Astrocyte (in vitro differentiated cells and primary cell): ENCODE measurements around the gene NAB2. TPM values are rescaled to one million over a fixed set of nuclear protein-coding genes. Genes with fewer than 3 reads are reported as not detected.

Experiments
- DNase-seq: peaks from one replicate; pipeline ENCODE4 v3.0.0-alpha.2; 2010; ENCODE audit warnings: low read depth
- FAIRE-seq: peaks from 2 replicates; lab custom pipeline; 2011; peaks lifted over from hg19 to GRCh38; lab: Jason Lieb, UNC
- H2AFZ ChIP-seq: 2 replicates; pipeline ENCODE4 v1.6.0; 2012; ENCODE audit warnings: low read depth, low read length, inconsistent platforms
- H3K27ac ChIP-seq: 2 replicates; pipeline ENCODE4 v1.5.1; 2011; ENCODE audit warnings: low read depth, low read length, inconsistent platforms
- H3K27me3 ChIP-seq: 2 replicates; pipeline ENCODE4 v1.6.0; 2011; ENCODE audit warnings: low read length, inconsistent platforms; ENCODE audit not compliant: insufficient read depth
- H3K36me3 ChIP-seq: 2 replicates; pipeline ENCODE4 v1.5.1; 2011; ENCODE audit warnings: low read length, inconsistent platforms; ENCODE audit not compliant: insufficient read depth
- H3K4me1 ChIP-seq: 2 replicates; pipeline ENCODE4 v1.5.1; 2011; ENCODE audit warnings: low read length, inconsistent platforms; ENCODE audit not compliant: insufficient read depth
- H3K4me2 ChIP-seq: 2 replicates; pipeline ENCODE4 v1.6.0; 2012; ENCODE audit warnings: low read length, inconsistent platforms
- H3K4me3 ChIP-seq: 2 replicates; pipeline ENCODE4 v1.5.1; 2011; ENCODE audit warnings: low read depth, mild to moderate bottlenecking, low read length, inconsistent platforms; ENCODE audit not compliant: insufficient read depth
- H3K79me2 ChIP-seq: 2 replicates; pipeline ENCODE4 v1.6.0; 2012; ENCODE audit warnings: mild to moderate bottlenecking, low read length, inconsistent platforms; ENCODE audit not compliant: insufficient read depth
- H3K9ac ChIP-seq: 2 replicates; pipeline ENCODE4 v1.6.0; 2012; ENCODE audit warnings: mild to moderate bottlenecking, low read length, inconsistent platforms
- H3K9me3 ChIP-seq: 2 replicates; pipeline ENCODE4 v1.5.1; 2012; ENCODE audit warnings: low read depth, mild to moderate bottlenecking, low read length, inconsistent platforms; ENCODE audit not compliant: insufficient read depth
- H4K20me1 ChIP-seq: 2 replicates; pipeline ENCODE4 v1.6.0; 2012; ENCODE audit warnings: low read length, inconsistent platforms; ENCODE audit not compliant: insufficient read depth
- H3K27ac Mint-ChIP-seq: one replicate; pipeline ENCODE4 v1.8.0; 2021; ENCODE audit warnings: mild to moderate bottlenecking, mixed read lengths; ENCODE audit not compliant: unreplicated experiment
- H3K27me3 Mint-ChIP-seq: one replicate; pipeline ENCODE4 v1.8.0; 2021; ENCODE audit warnings: low read depth, mixed read lengths; ENCODE audit not compliant: unreplicated experiment
- H3K36me3 Mint-ChIP-seq: one replicate; pipeline ENCODE4 v1.8.0; 2021; ENCODE audit warnings: low read depth, mixed read lengths; ENCODE audit not compliant: unreplicated experiment
- H3K4me1 Mint-ChIP-seq: one replicate; pipeline ENCODE4 v1.8.0; 2021; ENCODE audit warnings: low read depth, mixed read lengths; ENCODE audit not compliant: unreplicated experiment
- H3K4me3 Mint-ChIP-seq: one replicate; pipeline ENCODE4 v1.8.0; 2021; ENCODE audit warnings: mild to moderate bottlenecking, moderate library complexity, mixed read lengths; ENCODE audit not compliant: unreplicated experiment
- H3K9me3 Mint-ChIP-seq: one replicate; pipeline ENCODE4 v1.8.0; 2021; ENCODE audit warnings: mild to moderate bottlenecking, mixed read lengths; ENCODE audit not compliant: unreplicated experiment
- EZH2 ChIP-seq: IDR thresholded peaks from 2 replicates; pipeline ENCODE4 v1.6.1; 2012; ENCODE audit warnings: mild to moderate bottlenecking, low read length, inconsistent platforms; ENCODE audit not compliant: insufficient read depth
- total RNA-seq: library from RNA; stranded (reverse); gene quantifications from 2 replicates; pipeline ENCODE4 v1.2.1, GENCODE V29; 2021
- TF ChIP-seq, protein P1 (sequence below): IDR thresholded peaks from 2 replicates; pipeline ENCODE4 v1.5.1; 2011; ENCODE audit warnings: low read depth, mild to moderate bottlenecking, inconsistent platforms, low read length, moderate library complexity; ENCODE audit not compliant: insufficient read depth

Gene NAB2
- total RNA-seq, 1 donor from 2014 or later, result 36.6 TPM

DNA sequence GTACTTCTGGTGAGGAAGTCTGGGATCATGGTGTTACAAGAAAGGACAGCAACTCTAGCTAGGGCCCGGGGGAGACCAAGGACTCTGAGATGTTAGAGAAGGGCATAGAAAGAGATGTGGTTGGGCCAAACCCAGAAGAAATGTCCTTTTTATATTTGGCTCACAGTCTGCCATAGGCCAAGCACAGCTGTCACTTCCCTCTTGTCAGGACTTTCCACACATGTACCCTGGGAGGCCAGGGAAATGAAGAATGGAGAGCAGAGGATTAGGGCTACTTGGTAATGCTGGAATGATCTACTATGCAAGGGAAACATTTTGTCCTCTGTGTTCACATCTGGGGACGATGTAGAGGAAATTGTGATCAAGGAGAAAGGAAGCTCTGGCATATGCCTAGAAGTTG lies 48.2 kb upstream of the NAB2 start:
- Mint-ChIP-seq H3K9me3 (peaks cover 1% of the 10 kb centered on the region), H3K36me3 (no peaks in the 10 kb centered on the region), H3K27me3 (peaks cover 66% of the 10 kb centered on the region), H3K4me1 (no peaks in the 10 kb centered on the region), H3K27ac (no peak overlapping the region), H3K4me3 (no peak overlapping the region)
- Histone ChIP-seq H3K4me2 (no peak overlapping the region), H3K4me1 (no peaks in the 10 kb centered on the region), H3K79me2 (no peaks in the 10 kb centered on the region), H3K4me3 (no peak overlapping the region), H3K27ac (no peak overlapping the region), H4K20me1 (no peaks in the 10 kb centered on the region), H2AFZ (no peak overlapping the region), H3K9me3 (no peaks in the 10 kb centered on the region), H3K27me3 (peaks cover 30% of the 10 kb centered on the region), H3K9ac (no peak overlapping the region), H3K36me3 (no peaks in the 10 kb centered on the region)
- TF ChIP-seq EZH2, result no peak
- TF ChIP-seq, protein P1, sequence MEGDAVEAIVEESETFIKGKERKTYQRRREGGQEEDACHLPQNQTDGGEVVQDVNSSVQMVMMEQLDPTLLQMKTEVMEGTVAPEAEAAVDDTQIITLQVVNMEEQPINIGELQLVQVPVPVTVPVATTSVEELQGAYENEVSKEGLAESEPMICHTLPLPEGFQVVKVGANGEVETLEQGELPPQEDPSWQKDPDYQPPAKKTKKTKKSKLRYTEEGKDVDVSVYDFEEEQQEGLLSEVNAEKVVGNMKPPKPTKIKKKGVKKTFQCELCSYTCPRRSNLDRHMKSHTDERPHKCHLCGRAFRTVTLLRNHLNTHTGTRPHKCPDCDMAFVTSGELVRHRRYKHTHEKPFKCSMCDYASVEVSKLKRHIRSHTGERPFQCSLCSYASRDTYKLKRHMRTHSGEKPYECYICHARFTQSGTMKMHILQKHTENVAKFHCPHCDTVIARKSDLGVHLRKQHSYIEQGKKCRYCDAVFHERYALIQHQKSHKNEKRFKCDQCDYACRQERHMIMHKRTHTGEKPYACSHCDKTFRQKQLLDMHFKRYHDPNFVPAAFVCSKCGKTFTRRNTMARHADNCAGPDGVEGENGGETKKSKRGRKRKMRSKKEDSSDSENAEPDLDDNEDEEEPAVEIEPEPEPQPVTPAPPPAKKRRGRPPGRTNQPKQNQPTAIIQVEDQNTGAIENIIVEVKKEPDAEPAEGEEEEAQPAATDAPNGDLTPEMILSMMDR, result no peak
- no peak for FAIRE-seq
- no peak for DNase-seq

DNA sequence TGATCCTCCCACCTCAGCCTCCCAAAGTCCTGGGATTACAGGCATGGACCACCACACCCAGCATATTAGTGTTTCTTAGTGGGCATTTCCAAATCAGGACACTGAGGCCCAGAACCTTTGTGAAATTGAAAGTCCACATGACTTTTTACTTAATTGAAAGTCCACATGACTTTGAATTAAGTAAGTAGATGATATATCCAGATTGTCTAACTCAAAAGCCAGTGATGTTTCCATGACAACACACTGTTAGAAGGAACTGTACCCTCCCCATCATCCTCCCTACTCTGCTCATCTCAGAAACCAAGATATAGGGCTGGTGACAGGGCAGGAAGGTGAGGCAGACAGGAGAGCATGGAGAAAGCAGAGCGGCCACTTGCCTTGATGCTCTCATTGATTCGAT lies 46.2 kb upstream of the NAB2 start:
- no peaks in the 10 kb centered on the region for H3K4me1 ChIP-seq
- no peak overlapping the region for H3K4me3 Mint-ChIP-seq
- H2AFZ ChIP-seq, result no peak overlapping the region
- TF ChIP-seq, protein P1, result no peak
- no peak for TF ChIP-seq EZH2
- H3K27ac Mint-ChIP-seq, result no peak overlapping the region
- peaks cover 3% of the 10 kb centered on the region for H3K9me3 Mint-ChIP-seq
- peaks cover 59% of the 10 kb centered on the region for H3K27me3 Mint-ChIP-seq
- no peak overlapping the region for H3K4me3 ChIP-seq
- H3K9me3 ChIP-seq, result no peaks in the 10 kb centered on the region
- no peaks in the 10 kb centered on the region for H3K4me1 Mint-ChIP-seq
- H3K79me2 ChIP-seq, result no peaks in the 10 kb centered on the region
- H4K20me1 ChIP-seq, result no peaks in the 10 kb centered on the region
- FAIRE-seq (no peak), DNase-seq (no peak)
- H3K9ac ChIP-seq, result no peak overlapping the region
- H3K36me3 Mint-ChIP-seq, result no peaks in the 10 kb centered on the region
- no peaks in the 10 kb centered on the region for H3K36me3 ChIP-seq
- no peak overlapping the region for H3K4me2 ChIP-seq
- H3K27me3 ChIP-seq, result peaks cover 36% of the 10 kb centered on the region
- no peak overlapping the region for H3K27ac ChIP-seq

DNA sequence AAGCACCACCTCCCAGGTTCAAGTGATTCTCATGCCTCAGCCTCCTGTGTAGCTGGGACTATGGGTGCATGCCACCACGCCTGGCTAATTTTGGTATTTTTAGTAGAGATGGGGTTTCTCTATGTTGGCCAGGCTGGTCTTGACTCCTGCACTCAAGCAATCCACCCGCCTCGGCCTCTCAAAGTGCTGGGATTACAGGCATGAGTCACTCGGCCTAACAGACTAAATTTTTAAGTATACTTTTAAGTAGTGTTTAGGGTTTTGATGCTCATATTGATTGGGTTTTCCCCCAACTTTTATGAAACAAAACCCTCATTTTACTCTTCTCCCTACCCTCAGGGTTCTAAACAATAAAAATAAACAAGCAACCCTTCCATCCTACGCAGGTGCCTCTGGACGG lies 44.4 kb upstream of the NAB2 start:
- H3K27ac Mint-ChIP-seq, result no peak overlapping the region
- no peak overlapping the region for H2AFZ ChIP-seq
- TF ChIP-seq, protein P1, result no peak
- no peaks in the 10 kb centered on the region for H4K20me1 ChIP-seq
- H3K79me2 ChIP-seq, result no peaks in the 10 kb centered on the region
- DNase-seq (no peak), FAIRE-seq (no peak)
- peaks cover 36% of the 10 kb centered on the region for H3K27me3 ChIP-seq
- H3K36me3 Mint-ChIP-seq, result peaks cover 1% of the 10 kb centered on the region
- H3K36me3 ChIP-seq, result no peaks in the 10 kb centered on the region
- H3K9ac ChIP-seq, result no peak overlapping the region
- peaks cover 4% of the 10 kb centered on the region for H3K4me1 Mint-ChIP-seq
- peaks cover 3% of the 10 kb centered on the region for H3K9me3 Mint-ChIP-seq
- H3K27me3 Mint-ChIP-seq, result peaks cover 47% of the 10 kb centered on the region
- H3K4me3 ChIP-seq, result no peak overlapping the region
- H3K9me3 ChIP-seq, result no peaks in the 10 kb centered on the region
- no peak overlapping the region for H3K4me2 ChIP-seq
- H3K27ac ChIP-seq, result no peak overlapping the region
- no peaks in the 10 kb centered on the region for H3K4me1 ChIP-seq
- no peak overlapping the region for H3K4me3 Mint-ChIP-seq
